C4-2B (cell line): Measurements from ENCODE around the gene TIGD1.

Source experiments
- ZFX ChIP-seq: fragments of 450-650 bp; IDR thresholded peaks from 2 replicates; pipeline ENCODE4 v1.6.1; 2017
- TF ChIP-seq, protein P1 (sequence below): fragments of 450-650 bp; conservative IDR thresholded peaks from 2 replicates; pipeline ENCODE4 v1.5.1; 2017; ENCODE audit warnings: mild to moderate bottlenecking

DNA sequence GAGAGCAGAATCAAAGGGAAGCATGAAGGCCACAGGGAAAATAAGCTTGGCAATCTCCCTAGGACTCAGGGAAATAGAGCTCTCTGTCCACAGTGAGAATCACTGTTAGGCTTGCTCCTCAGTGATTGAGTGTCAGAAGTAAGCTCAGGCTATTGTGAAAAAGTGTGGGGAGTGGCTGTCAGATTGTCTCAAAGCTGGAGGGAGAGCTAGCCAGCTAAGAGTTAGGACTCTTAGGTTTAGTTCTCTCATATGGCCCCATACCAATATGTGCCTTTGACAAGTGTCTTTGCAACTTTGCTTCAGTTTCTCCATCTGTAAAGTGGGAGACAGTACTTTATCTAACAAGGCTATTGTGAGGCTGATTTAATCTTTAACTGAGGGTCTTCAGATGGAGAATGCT lies 17.4 kb upstream of the TIGD1 start:
- TF ChIP-seq, protein P1, sequence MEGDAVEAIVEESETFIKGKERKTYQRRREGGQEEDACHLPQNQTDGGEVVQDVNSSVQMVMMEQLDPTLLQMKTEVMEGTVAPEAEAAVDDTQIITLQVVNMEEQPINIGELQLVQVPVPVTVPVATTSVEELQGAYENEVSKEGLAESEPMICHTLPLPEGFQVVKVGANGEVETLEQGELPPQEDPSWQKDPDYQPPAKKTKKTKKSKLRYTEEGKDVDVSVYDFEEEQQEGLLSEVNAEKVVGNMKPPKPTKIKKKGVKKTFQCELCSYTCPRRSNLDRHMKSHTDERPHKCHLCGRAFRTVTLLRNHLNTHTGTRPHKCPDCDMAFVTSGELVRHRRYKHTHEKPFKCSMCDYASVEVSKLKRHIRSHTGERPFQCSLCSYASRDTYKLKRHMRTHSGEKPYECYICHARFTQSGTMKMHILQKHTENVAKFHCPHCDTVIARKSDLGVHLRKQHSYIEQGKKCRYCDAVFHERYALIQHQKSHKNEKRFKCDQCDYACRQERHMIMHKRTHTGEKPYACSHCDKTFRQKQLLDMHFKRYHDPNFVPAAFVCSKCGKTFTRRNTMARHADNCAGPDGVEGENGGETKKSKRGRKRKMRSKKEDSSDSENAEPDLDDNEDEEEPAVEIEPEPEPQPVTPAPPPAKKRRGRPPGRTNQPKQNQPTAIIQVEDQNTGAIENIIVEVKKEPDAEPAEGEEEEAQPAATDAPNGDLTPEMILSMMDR = no peak
- TF ChIP-seq ZFX = no peak
